HG02642 (cell line): Measurements from ENCODE around the gene KLHL14.

ENCODE experiments used
- ATAC-seq: cut with Tn5 transposase; IDR thresholded peaks from one replicate; pipeline ENCODE4 v1.9.1; 2021; ENCODE audit warnings: mild to moderate bottlenecking; ENCODE audit not compliant: unreplicated experiment, poor library complexity

KLHL14 gene

DNA sequence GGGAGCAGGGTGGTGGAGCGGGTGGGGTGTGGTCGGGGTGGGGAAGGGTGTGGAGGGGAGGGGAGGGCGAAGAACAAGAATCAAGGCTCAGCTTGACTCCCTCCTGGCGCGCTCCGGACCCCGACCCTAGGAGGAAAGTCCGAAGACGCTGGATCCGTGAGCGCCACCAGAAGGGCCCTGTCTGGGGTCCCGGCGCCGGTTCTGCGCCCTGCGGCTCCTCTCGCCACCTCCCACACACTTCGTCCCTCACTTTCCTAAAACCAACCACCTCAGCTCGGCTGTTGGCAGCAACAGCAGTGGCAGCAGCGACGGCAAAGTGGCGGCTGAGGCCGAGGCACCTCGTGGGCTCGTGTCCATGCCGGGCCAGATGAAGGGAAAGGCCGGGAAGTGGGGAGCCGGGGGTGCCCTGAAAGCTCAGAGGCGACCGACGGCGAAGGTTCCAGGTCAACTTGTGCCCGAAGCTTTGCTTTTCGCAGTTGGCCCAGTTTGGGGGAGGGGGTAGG lies 2.1 kb downstream of the KLHL14 start:
- no peak for ATAC-seq

DNA sequence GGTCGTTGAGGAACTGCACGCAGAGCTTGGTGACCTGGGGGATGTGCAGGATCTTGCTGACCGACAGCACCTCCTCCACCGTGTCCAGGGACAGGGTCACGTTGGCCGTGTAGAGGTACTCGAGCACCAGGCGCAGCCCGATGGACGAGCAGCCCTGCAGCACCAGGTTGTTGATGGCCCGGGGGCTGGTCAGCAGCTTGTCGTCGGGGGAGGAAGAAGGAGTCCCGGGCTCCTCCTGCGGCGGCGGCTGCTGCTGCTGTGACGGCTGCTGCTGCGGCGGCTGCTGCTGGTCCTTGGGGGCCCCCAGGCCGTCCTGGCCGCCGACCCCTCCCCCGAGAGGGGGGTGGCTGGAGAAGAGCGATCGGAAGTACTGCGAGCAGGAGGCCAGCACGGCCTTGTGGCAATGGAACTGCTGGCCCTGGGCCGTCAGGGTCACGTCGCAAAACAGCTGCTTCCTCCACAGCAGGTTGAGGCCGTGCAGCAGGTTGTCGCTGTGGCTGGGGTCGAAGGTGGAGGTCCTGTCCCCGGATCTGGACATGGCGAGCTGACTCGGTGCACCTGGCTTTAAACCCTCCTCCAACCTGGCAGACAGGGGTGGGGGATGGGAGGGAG lies 2.7 kb downstream of the KLHL14 start:
- ATAC-seq: no peak

GRCh38 chr18:32769586-32770053 lies 3.2 kb downstream of the KLHL14 start:
- ATAC-seq: no peak

DNA sequence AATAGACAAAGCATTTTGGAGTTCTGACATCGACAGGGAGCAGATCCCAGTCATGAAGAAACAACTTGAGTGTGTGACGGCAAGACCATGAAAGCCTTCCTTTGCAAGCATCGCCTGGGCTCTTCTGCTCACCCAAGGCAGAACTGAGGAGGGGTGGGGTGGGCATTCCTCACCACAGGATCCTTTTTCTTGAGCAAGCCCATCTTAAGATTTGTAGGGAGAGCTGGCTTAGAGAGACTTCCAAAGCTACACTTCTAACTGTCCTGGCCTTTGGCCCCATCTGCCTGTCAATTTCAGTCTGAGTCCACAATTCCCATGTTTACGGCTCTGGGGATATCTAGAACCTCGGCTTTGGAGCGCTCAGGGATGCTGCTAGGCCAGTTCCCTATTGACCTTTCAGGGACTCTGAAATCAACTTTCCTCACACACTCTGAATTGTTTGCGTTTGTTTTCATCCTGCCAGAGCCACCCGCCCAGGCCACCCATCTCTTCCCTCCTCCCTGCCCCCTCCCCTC lies 3.7 kb downstream of the KLHL14 start:
- no peak for ATAC-seq

GRCh38 chr18:32767400-32767799 lies 5.4 kb downstream of the KLHL14 start:
- ATAC-seq: no peak

GRCh38 chr18:32764611-32765244 lies 8.1 kb downstream of the KLHL14 start:
- no peak for ATAC-seq

DNA sequence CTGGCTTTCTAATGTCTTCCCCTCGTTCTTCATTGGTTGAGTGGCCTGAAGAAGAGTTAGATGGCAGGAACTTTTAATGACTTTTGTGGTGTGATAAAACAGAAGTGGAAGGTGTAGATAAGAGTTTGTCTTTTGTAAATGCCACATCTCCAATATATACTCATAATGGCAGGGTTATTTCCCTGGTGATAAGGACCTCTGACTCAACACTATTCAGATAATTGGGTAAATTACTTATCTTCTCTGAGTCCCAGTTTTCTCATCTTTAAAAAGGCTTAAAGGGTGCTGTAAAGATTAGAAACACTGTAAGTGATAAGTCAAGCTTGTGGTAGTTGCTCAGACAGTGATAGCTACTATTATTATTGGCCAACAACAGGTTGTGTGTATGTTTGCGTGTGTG lies 9.5 kb downstream of the KLHL14 start:
- no peak for ATAC-seq

DNA sequence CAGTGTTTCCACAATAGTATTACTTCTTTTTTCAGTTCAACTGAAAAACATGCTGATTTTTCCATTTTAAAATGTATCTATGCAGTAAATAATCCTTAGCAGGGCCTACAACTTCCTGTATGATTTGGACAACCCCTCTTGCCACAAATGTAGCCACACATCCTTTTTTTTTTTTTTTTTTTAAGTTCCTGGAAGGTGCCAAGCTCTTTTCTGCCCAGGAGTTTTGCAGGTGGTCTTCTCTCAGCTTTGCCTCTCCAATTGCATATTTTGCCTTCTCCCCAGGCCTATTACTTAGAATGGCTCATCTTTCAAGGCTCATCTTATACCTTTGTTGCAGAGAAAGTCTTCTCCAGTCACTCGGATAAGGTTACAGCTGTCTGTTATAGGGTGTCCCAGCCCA lies 11.6 kb downstream of the KLHL14 start:
- ATAC-seq: no peak

DNA sequence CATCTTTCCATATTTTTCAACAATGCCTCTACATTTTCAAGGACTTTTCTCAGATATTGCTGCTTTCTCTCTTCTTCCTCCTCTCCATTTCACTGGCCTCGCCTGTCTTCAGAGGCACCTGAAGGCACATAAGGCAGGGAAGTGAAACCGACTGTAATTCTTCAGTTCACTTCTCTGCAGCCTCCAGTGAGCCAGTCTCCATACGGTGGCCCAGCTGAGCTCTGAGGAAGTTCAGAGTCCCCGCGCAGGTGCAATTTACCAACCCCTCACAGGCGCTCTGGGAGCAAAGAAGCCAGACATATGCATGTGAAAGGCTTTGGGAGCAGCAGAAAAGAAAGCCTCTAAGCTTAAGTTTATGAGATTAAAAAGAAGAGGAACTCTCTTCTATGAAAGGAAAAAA lies 12.4 kb downstream of the KLHL14 start:
- peak; percentile 100 for ATAC-seq

DNA sequence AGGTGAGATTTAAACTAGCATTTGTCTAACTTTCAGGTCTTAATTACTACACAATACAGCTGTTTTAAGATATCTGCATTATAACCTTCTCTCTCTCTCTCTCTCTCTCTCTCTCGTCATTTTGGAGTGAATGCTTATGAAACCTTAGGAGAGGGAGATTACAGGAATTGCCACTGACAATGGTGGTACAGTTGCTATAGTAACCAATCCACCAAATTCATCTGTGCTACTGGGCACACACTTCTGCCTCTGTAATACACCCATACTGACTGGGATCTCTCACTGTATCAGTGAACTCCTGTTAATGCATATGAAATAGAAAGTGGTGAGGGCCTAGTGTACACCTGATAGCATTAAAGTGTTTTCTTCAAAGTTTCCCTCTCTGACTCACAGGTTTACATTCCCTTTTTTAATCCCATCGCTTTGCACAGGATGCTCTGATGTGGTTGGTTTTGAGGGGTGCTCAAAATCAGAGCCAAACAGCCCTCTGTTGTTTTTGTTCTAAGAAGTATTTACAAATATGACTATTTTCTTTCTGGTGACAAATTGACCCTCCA lies 13.1 kb downstream of the KLHL14 start:
- no peak for ATAC-seq

GRCh38 chr18:32754508-32755263 lies 18.1 kb downstream of the KLHL14 start:
- no peak for ATAC-seq

GRCh38 chr18:32753656-32754260 lies 19.1 kb downstream of the KLHL14 start:
- no peak for ATAC-seq

DNA sequence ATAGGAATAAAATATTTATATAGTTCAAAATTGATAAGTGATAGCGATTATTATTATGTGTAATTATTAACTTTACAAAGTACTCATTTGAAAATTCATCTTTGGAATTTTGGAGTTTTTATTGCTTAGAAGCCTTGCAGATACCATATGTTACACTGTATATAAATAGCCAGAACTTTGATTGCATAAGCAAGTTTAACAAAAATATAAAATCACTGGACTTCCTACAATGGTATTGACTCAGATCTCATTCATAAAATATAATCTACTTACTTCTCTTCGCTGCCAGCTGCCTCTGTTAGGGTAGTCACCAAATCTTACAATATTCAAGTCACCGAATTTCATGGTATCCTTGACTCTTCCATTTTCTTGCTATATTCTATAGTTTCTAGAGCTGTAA lies 22.5 kb downstream of the KLHL14 start:
- ATAC-seq: no peak

GRCh38 chr18:32749809-32750208 lies 23.0 kb downstream of the KLHL14 start:
- ATAC-seq: no peak

DNA sequence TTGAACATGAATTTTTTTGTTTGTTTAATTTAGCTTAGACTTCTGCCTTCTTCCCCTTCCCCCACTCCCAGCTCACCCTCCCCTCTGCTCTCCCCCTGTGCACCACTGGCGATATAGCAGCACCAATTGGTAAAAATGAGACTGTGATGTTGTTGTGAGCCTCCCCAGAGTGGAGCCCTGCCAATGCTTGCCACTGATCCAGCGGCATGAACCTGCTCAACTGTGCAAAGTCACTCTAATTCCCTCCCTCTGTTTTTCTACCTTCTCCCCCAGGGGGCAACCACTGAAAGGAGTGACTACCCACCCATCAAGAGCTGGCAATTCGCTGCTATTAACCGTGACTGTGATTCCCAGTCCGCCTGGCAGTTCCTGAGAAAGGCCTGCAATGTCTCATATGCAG lies 30.2 kb downstream of the KLHL14 start:
- no peak for ATAC-seq

- no peak for ATAC-seq
Measured at GRCh38 chr18:32735781-32736180, 37.0 kb downstream of the KLHL14 start.

DNA sequence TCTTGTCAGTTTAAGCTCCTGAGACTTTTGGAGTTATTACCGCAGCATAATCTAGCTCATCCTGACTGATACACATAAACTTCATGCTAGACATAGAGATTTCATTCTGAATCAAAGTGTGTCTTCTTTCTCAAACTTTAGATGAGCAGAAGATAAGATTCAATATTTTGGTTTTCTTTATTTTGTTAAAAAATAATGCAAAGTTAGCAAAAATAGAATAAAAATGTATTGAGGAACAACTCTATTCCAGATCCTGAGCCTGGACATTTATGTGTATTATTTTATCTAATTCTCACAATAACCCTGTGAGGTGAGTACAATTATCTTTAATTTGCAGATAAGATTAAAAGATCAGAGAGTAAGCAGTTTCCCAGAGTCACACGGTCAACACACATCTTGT lies 38.4 kb downstream of the KLHL14 start:
- no peak for ATAC-seq

DNA sequence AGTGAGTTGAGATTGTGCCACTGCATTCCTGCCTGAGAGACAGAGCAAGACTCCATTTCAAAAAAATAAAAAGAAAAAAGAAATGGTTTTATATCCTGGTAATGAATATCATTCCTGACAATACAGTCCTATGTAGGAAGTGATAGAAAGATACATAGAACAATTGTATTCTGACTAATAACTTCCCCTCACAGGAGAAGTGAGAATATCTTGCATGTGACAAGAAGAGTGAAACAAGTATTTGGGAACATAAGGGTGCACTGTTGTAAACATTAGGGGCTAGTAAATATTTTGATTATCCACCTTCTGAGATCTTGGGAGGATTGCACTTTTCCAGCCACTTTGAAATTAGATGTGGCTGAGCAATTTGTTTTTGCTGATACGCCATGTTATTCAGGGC lies 40.7 kb downstream of the KLHL14 start:
- no peak for ATAC-seq

- ATAC-seq: peak; percentile 93
Measured at GRCh38 chr18:32730620-32731091, 42.2 kb downstream of the KLHL14 start.

DNA sequence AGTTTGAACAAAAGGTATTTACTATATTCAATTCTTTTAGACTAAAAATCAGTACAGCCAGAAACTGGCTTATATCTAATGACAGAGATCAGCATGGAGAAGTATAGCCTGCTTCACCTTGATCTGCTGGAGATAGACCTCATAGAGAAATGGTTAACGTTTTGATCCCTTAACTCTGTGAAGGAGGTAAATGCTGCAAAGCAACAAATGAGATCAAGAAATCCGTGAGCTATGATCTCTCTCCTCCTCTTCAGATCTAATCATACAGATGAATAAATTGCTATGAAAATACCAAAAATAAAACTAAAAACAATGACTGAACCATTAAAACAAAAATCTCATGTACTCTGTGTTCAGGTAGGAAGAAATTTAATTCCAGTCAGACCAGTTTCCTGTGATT lies 42.8 kb downstream of the KLHL14 start:
- no peak for ATAC-seq
